H1 (cell line): ENCODE data around the gene MRPS31.

Experiments used
- CTCF ChIP-seq, 3 experiments: IDR thresholded peaks; 1 replicate in 2 of 3; 2 replicates in 1 of 3; pipeline versions ENCODE4 v1.5.1 to v1.6.1; 2011; ENCODE audit warnings: low read length in 3 of 3, mild to moderate bottlenecking in 3 of 3, inconsistent platforms in 2 of 3, low read depth in 1 of 3, moderate library complexity in 1 of 3; ENCODE audit not compliant: insufficient read depth in 1 of 3; ENCODE audit errors: control extremely low read depth in 1 of 3
- HDAC2 ChIP-seq, 2 experiments: fragments of 300-600 bp in 1 of 2; sonication (generic) in 1 of 2; IDR thresholded peaks; 2 replicates each; pipeline ENCODE4 v1.6.1; 2011 to 2012; ENCODE audit warnings: low read depth in 2 of 2, low read length in 2 of 2, mild to moderate bottlenecking in 2 of 2, moderate library complexity in 2 of 2, borderline replicate concordance in 1 of 2, inconsistent platforms in 1 of 2
- JUN ChIP-seq: IDR thresholded peaks from 2 replicates; pipeline ENCODE4 v1.6.1; 2011; ENCODE audit warnings: low read depth, mild to moderate bottlenecking, improper control_type of control experiment, low read length
- POLR2AphosphoS5 ChIP-seq: IDR thresholded peaks from 2 replicates; pipeline ENCODE4 v1.6.1; 2011; ENCODE audit warnings: low read depth, low read length
- RAD21 ChIP-seq, 2 experiments: IDR thresholded peaks in 1 of 2; conservative IDR thresholded peaks in 1 of 2; 2 replicates each; pipeline ENCODE4 v1.6.1; 2011; ENCODE audit warnings: low read depth in 2 of 2, low read length in 2 of 2, improper control_type of control experiment in 1 of 2, inconsistent platforms in 1 of 2, mild to moderate bottlenecking in 1 of 2, moderate library complexity in 1 of 2
- SP2 ChIP-seq: IDR thresholded peaks from 2 replicates; pipeline ENCODE4 v1.6.1; 2012; ENCODE audit warnings: mild to moderate bottlenecking, low read length, inconsistent platforms
- TAF1 ChIP-seq: IDR thresholded peaks from 2 replicates; pipeline ENCODE4 v1.6.1; 2011; ENCODE audit warnings: mild to moderate bottlenecking, low read depth, low read length
- USF2 ChIP-seq: IDR thresholded peaks from 2 replicates; pipeline ENCODE4 v1.6.1; 2011; ENCODE audit warnings: low read length, improper control_type of control experiment

DNA sequence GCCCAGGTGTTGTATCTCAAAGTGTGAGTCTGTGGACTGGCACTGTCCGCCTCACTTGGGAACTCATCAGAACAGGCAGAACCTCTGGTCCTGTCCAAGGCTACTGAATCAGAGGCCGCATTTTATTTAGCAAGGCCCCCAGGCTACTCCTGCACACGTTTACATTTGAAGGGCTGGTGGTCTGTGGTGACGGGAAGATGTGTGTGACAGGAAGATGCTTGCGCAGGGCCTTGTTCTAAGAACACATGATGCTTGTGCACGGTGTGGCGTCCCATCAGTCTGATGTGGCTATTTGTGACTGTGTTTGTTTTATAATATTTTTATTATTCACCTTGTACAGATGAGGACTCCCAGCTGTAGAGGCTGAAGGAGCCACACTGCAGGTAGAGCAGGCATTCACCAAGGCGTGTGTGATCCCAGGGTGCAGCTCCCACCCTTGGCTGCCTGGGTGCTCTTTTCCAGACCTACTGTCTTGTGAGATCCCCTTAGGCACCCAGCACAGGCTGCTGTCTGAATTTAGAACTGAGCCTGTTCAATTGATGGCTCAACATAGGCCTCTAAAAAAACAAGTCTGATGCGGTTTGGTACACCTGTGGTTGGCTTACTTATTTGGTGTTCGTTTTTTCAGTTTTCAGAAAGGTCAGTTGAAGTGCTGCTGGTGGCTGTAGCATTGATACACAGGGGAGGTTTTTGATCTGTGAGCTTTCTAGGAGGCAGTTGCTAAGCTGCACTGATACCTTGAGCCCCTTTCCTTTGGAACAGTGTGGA, 21.5 kb upstream of the MRPS31 start:
- TF ChIP-seq CTCF (IDR thresholded peaks at IDR 0.05; ENCODE audit: control extremely low read depth in 1 of 3, insufficient read depth in 1 of 3, low read depth in 1 of 3, low read length in 3 of 3) (no peak), SP2 (no peak), JUN (no peak), POLR2AphosphoS5 (no peak), USF2 (no peak), TAF1 (no peak), RAD21 (IDR thresholded peaks at IDR 0.05 in 1 of 2, conservative IDR thresholded peaks at IDR 0.05 in 1 of 2; ENCODE audit: low read depth in 2 of 2, low read length in 2 of 2) (no peak), HDAC2 (IDR thresholded peaks at IDR 0.05; ENCODE audit: borderline replicate concordance in 1 of 2, low read depth in 2 of 2, low read length in 2 of 2) (no peak)
